NCI-H187 (cell line): Measurements from ENCODE around the gene PAFAH2.
"Not testable (repeated sequence)": the region's sequence is repeated elsewhere in the genome, so short reads cannot be mapped to it uniquely, and the experiment has no call there.

Source experiments
- DNase-seq, 2 experiments: peaks; one replicate each; lab custom pipeline; 2025; lab: John Stamatoyannopoulos, UW

Gene PAFAH2

GRCh38 chr1:25985171-25985570 lies 12.7 kb downstream of the PAFAH2 start:
- no peak for DNase-seq

- DNase-seq = no peak
These were observed 18.7 kb downstream of the PAFAH2 start for GRCh38 chr1:25979210-25979609.

GRCh38 chr1:25978403-25978802 lies 19.5 kb downstream of the PAFAH2 start:
- DNase-seq = no peak

- DNase-seq = no peak
These were observed 20.1 kb downstream of the PAFAH2 start for GRCh38 chr1:25977801-25978200.

- no peak for DNase-seq
These were observed 24.1 kb downstream of the PAFAH2 start for GRCh38 chr1:25973610-25974321.

GRCh38 chr1:25971811-25972180 lies 26.1 kb downstream of the PAFAH2 start:
- DNase-seq = no peak

GRCh38 chr1:25971066-25971810 lies 26.6 kb downstream of the PAFAH2 start:
- DNase-seq = no peak

- DNase-seq = no peak
These were observed 30.6 kb downstream of the PAFAH2 start for GRCh38 chr1:25967308-25967707.

GRCh38 chr1:25959611-25960010 lies 38.3 kb downstream of the PAFAH2 start:
- DNase-seq = no peak

- DNase-seq = no peak
These were observed 39.4 kb downstream of the PAFAH2 start for GRCh38 chr1:25958465-25958864.

- DNase-seq = no peak
These were observed 42.3 kb downstream of the PAFAH2 start for GRCh38 chr1:25955553-25955952.

- DNase-seq = no peak
These were observed 43.5 kb downstream of the PAFAH2 start for GRCh38 chr1:25954282-25954938.

- no peak for DNase-seq
These were observed 44.9 kb downstream of the PAFAH2 start for GRCh38 chr1:25952841-25953401.

- DNase-seq = no peak
These were observed 49.2 kb downstream of the PAFAH2 start for GRCh38 chr1:25948641-25949040.

- DNase-seq = no peak
These were observed 50.8 kb downstream of the PAFAH2 start for GRCh38 chr1:25947027-25947426.

GRCh38 chr1:25945761-25946160 lies 52.1 kb downstream of the PAFAH2 start:
- DNase-seq = no peak

GRCh38 chr1:25944986-25945385 lies 52.9 kb downstream of the PAFAH2 start:
- no peak for DNase-seq

GRCh38 chr1:25943511-25943910 lies 54.4 kb downstream of the PAFAH2 start:
- DNase-seq = not testable (repeated sequence)

GRCh38 chr1:25936947-25937346 lies 60.9 kb downstream of the PAFAH2 start:
- DNase-seq = no peak

- no peak for DNase-seq
These were observed 64.1 kb downstream of the PAFAH2 start for GRCh38 chr1:25933479-25934365.

- not testable (repeated sequence) for DNase-seq
These were observed 65.0 kb downstream of the PAFAH2 start for GRCh38 chr1:25932811-25933400.
